Adrenal gland (tissue), 5 donors: ENCODE measurements around the gene CEP164.

Source experiments
- POLR2A ChIP-seq, 2 donors: fragments of 450-650 bp; IDR thresholded peaks; one replicate each; pipeline ENCODE4 v1.6.1; 2017; ENCODE audit warnings: antibody characterized with exemption in 2 of 2, mild to moderate bottlenecking in 2 of 2, moderate library complexity in 1 of 2
- TF ChIP-seq, protein P1 (sequence below), 6 experiments: fragments of 450-650 bp in 4 of 6; fragments of 200-600 bp in 2 of 6; sonication (generic) in 1 of 6; IDR thresholded peaks; 1 replicate in 5 of 6; 2 replicates in 1 of 6; pipeline versions ENCODE4 v1.5.1 to v1.8.0; 2016 to 2021; ENCODE audit warnings: antibody characterized with exemption in 6 of 6, mild to moderate bottlenecking in 2 of 6, moderate library complexity in 1 of 6
- donor health status: DM: no; HTN: no; CAD: no.

DNA sequence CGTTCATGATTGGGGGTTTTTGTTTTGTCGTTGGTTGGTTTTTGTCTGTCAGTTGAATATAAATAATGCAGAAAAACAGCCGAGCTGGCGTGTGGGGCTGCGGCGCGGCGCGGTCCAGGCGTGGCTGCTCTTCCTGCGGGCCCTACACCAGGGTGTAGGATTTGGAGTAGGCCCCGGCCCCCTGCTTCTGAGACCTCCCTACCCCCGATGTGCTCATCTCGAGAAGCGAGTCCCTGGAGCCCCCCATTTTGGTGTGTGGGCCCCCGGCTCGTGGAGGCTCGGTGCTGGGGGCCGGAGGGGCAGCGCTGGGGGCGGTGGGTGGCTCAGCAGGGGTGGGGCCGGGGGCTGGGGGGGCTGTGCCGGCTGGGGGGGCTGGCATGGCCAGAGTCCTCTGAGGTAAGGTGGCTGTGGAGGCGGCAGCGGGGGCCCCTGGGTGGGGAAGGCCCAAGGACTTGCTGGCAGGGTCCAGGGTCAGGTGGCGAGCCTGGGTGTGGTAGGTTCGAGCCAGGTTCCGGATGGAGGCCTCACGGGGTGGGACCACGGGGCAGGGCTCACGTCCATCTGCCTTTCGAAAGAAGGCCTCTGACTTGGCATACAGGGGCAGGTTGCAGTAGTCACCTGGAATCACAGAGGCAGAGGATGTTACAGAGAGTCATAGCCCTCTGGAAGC lies 100.7 kb downstream of the CEP164 start:
- TF ChIP-seq, protein P1, sequence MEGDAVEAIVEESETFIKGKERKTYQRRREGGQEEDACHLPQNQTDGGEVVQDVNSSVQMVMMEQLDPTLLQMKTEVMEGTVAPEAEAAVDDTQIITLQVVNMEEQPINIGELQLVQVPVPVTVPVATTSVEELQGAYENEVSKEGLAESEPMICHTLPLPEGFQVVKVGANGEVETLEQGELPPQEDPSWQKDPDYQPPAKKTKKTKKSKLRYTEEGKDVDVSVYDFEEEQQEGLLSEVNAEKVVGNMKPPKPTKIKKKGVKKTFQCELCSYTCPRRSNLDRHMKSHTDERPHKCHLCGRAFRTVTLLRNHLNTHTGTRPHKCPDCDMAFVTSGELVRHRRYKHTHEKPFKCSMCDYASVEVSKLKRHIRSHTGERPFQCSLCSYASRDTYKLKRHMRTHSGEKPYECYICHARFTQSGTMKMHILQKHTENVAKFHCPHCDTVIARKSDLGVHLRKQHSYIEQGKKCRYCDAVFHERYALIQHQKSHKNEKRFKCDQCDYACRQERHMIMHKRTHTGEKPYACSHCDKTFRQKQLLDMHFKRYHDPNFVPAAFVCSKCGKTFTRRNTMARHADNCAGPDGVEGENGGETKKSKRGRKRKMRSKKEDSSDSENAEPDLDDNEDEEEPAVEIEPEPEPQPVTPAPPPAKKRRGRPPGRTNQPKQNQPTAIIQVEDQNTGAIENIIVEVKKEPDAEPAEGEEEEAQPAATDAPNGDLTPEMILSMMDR (IDR thresholded peaks at IDR 0.05) = no peak
- TF ChIP-seq POLR2A (IDR thresholded peaks at IDR 0.05) = no peak
